NCI-H526 treated with DMSO at 0.1 percent for 48 hours (cell line): Measurements from ENCODE around the gene ALCAM.

Experiments
- DNase-seq: peaks from one replicate; lab custom pipeline; 2025; lab: John Stamatoyannopoulos, UW

The ALCAM gene

GRCh38 chr3:105430455-105430854 lies 63.7 kb downstream of the ALCAM start:
- DNase-seq = no peak

- no peak for DNase-seq
Measured at GRCh38 chr3:105431200-105431599, 64.5 kb downstream of the ALCAM start.

- no peak for DNase-seq
Measured at GRCh38 chr3:105435277-105435676, 68.6 kb downstream of the ALCAM start.

- no peak for DNase-seq
Measured at GRCh38 chr3:105436687-105437086, 70.0 kb downstream of the ALCAM start.

GRCh38 chr3:105440113-105440512 lies 73.4 kb downstream of the ALCAM start:
- DNase-seq = no peak

- DNase-seq = no peak
Measured at GRCh38 chr3:105444725-105445124, 78.0 kb downstream of the ALCAM start.

GRCh38 chr3:105448338-105448982 lies 81.8 kb downstream of the ALCAM start:
- DNase-seq = no peak

GRCh38 chr3:105449414-105449813 lies 82.7 kb downstream of the ALCAM start:
- no peak for DNase-seq

GRCh38 chr3:105456017-105456416 lies 89.3 kb downstream of the ALCAM start:
- DNase-seq = no peak

- DNase-seq = no peak
Measured at GRCh38 chr3:105458518-105459215, 92.0 kb downstream of the ALCAM start.

GRCh38 chr3:105459566-105460290 lies 93.0 kb downstream of the ALCAM start:
- DNase-seq = no peak

GRCh38 chr3:105463620-105464019 lies 96.9 kb downstream of the ALCAM start:
- DNase-seq = no peak

GRCh38 chr3:105465251-105465853 lies 98.6 kb downstream of the ALCAM start:
- no peak for DNase-seq

GRCh38 chr3:105466072-105466471 lies 99.4 kb downstream of the ALCAM start:
- no peak for DNase-seq

GRCh38 chr3:105466495-105467404 lies 100.0 kb downstream of the ALCAM start:
- DNase-seq = no peak

GRCh38 chr3:105470851-105471250 lies 104.1 kb downstream of the ALCAM start:
- DNase-seq = no peak

GRCh38 chr3:105473521-105474223 lies 107.0 kb downstream of the ALCAM start:
- DNase-seq = no peak

GRCh38 chr3:105480768-105481167 lies 114.1 kb downstream of the ALCAM start:
- DNase-seq = no peak

- no peak for DNase-seq
Measured at GRCh38 chr3:105483476-105483875, 116.8 kb downstream of the ALCAM start.

- no peak for DNase-seq
Measured at GRCh38 chr3:105490045-105490444, 123.3 kb downstream of the ALCAM start.

- no peak for DNase-seq
Measured at GRCh38 chr3:105493305-105493892, 126.7 kb downstream of the ALCAM start.
